ENCODE data around the gene HIRA. TPM values are rescaled to one million over a fixed set of nuclear protein-coding genes. Genes with fewer than 3 reads are reported as not detected.

Gene HIRA
- total RNA-seq, 1 experiment from 2014 or later, result 23.8 TPM

DNA sequence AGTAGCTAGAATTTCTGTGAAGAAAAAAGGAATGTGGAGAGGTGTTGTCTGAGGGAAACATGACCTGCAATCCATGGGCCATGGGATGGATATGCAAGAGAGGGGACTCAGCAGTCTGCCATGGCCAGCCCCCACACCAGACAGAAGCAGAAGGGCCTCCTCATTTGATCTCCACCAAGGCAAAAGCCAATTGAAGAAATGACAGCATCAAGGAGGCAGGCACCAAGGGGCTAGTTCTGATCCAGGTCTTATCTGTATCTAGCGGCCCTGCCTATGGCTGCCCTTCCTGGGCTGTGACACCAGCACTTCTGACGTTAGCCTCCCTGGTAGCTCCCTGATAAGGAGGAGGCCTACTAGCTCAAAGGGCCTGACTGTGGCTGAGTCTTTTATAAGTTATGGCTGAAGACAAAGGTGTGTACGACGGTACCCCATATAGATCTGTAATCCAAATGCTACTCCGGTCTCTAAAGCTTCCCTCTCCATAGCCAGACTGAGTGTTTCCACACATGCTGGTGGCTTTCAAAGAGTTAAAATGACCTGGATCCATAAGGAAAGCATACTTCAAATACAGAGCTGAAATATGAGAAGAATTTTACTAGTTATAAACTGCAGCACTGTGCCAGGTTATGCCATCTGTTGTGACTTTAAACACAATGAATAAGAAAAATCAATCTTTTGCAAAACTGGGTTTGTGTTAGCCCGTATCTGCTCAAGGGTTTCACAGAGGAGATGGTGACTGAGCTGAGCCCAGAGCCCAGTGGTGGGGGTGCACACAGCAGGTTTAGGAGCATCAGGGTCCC lies 34.4 kb downstream of the HIRA start:
- DNase-seq (ENCODE audit: low read depth, low spot score) (no peak), ATAC-seq (no peak)
- peaks cover 3% of the 10 kb centered on the region for H3K36me3 ChIP-seq (ENCODE audit: control insufficient read depth, insufficient read depth, low read length)
- BruUV-seq (replicated peaks), result no TSS peak
- H3K27me3 ChIP-seq (ENCODE audit: control insufficient read depth, insufficient read depth, low read length), result no peaks in the 10 kb centered on the region
- H3K9me3 ChIP-seq (ENCODE audit: control insufficient read depth, insufficient read depth, low read depth, low read length), result no peaks in the 10 kb centered on the region
- TF ChIP-seq SIN3A (IDR thresholded peaks at IDR 0.05; ENCODE audit: borderline replicate concordance, insufficient read depth, low read depth, low read length) (no peak), TCF7L2 (IDR thresholded peaks at IDR 0.05; ENCODE audit: low read depth, low read length) (no peak), POLR2AphosphoS5 (IDR thresholded peaks at IDR 0.05; ENCODE audit: low read depth, low read length) (no peak)
- TF ChIP-seq, protein P1, sequence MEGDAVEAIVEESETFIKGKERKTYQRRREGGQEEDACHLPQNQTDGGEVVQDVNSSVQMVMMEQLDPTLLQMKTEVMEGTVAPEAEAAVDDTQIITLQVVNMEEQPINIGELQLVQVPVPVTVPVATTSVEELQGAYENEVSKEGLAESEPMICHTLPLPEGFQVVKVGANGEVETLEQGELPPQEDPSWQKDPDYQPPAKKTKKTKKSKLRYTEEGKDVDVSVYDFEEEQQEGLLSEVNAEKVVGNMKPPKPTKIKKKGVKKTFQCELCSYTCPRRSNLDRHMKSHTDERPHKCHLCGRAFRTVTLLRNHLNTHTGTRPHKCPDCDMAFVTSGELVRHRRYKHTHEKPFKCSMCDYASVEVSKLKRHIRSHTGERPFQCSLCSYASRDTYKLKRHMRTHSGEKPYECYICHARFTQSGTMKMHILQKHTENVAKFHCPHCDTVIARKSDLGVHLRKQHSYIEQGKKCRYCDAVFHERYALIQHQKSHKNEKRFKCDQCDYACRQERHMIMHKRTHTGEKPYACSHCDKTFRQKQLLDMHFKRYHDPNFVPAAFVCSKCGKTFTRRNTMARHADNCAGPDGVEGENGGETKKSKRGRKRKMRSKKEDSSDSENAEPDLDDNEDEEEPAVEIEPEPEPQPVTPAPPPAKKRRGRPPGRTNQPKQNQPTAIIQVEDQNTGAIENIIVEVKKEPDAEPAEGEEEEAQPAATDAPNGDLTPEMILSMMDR (IDR thresholded peaks at IDR 0.05), result no peak
- TF ChIP-seq, protein P2, sequence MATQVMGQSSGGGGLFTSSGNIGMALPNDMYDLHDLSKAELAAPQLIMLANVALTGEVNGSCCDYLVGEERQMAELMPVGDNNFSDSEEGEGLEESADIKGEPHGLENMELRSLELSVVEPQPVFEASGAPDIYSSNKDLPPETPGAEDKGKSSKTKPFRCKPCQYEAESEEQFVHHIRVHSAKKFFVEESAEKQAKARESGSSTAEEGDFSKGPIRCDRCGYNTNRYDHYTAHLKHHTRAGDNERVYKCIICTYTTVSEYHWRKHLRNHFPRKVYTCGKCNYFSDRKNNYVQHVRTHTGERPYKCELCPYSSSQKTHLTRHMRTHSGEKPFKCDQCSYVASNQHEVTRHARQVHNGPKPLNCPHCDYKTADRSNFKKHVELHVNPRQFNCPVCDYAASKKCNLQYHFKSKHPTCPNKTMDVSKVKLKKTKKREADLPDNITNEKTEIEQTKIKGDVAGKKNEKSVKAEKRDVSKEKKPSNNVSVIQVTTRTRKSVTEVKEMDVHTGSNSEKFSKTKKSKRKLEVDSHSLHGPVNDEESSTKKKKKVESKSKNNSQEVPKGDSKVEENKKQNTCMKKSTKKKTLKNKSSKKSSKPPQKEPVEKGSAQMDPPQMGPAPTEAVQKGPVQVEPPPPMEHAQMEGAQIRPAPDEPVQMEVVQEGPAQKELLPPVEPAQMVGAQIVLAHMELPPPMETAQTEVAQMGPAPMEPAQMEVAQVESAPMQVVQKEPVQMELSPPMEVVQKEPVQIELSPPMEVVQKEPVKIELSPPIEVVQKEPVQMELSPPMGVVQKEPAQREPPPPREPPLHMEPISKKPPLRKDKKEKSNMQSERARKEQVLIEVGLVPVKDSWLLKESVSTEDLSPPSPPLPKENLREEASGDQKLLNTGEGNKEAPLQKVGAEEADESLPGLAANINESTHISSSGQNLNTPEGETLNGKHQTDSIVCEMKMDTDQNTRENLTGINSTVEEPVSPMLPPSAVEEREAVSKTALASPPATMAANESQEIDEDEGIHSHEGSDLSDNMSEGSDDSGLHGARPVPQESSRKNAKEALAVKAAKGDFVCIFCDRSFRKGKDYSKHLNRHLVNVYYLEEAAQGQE (IDR thresholded peaks at IDR 0.05; ENCODE audit: insufficient read depth in 1 of 2, low read depth in 2 of 2, low read length in 1 of 2), result no peak
- in situ Hi-C loops (cut with HindIII; ENCODE audit: low pct_unique_long_range_greater_than_20kb, low sequenced_read_pairs) (no loop called here), intact Hi-C loops (cut with micrococcal nuclease; ENCODE audit: unreplicated experiment) (no loop called here)
- no peak overlapping the region for H3K27ac ChIP-seq (ENCODE audit: low read length)
- ChIA-PET POLR2A (no interaction called here), CTCF (no interaction called here)
- no peak overlapping the region for H3K4me3 ChIP-seq (ENCODE audit: low read depth in 2 of 2, low read length in 2 of 2)
- no peaks in the 10 kb centered on the region for H3K4me1 ChIP-seq (ENCODE audit: control insufficient read depth, insufficient read depth, low read length)

DNA sequence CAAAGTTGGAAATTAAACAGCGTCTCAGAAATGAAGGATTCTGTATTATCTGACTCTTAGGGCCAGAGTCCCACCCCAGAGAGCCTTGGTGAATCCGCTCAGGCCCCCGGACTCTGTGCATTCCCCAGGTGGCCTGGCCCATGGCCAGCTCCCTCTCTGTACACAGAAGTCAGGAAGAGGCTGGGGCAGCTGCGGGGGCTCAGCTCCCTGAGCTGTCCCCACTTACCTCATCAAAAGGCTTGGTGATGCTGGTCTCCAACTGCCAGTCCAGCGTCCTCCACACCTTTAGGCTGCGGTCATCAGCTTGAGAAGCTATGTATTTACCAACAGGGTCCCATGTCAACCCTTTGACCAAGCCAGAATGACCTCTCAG lies 35.0 kb downstream of the HIRA start:
- in situ Hi-C loops (cut with HindIII; ENCODE audit: low pct_unique_long_range_greater_than_20kb, low sequenced_read_pairs) (no loop called here), intact Hi-C loops (cut with micrococcal nuclease; ENCODE audit: unreplicated experiment) (no loop called here)
- no peaks in the 10 kb centered on the region for H3K27me3 ChIP-seq (ENCODE audit: control insufficient read depth, insufficient read depth, low read length)
- CTCF ChIA-PET, result no interaction called here
- TF ChIP-seq POLR2AphosphoS5 (IDR thresholded peaks at IDR 0.05; ENCODE audit: low read depth, low read length) (no peak), SIN3A (IDR thresholded peaks at IDR 0.05; ENCODE audit: borderline replicate concordance, insufficient read depth, low read depth, low read length) (no peak), TCF7L2 (IDR thresholded peaks at IDR 0.05; ENCODE audit: low read depth, low read length) (no peak)
- TF ChIP-seq, protein P2 (IDR thresholded peaks at IDR 0.05; ENCODE audit: insufficient read depth in 1 of 2, low read depth in 2 of 2, low read length in 1 of 2), result no peak
- TF ChIP-seq, protein P1 (IDR thresholded peaks at IDR 0.05), result no peak
- no TSS peak for BruUV-seq (replicated peaks)
- H3K9me3 ChIP-seq (ENCODE audit: control insufficient read depth, insufficient read depth, low read depth, low read length), result no peaks in the 10 kb centered on the region
- ATAC-seq, result no peak
- H3K27ac ChIP-seq (ENCODE audit: low read length), result no peak overlapping the region
- POLR2A ChIA-PET, result no interaction called here
- H3K36me3 ChIP-seq (ENCODE audit: control insufficient read depth, insufficient read depth, low read length), result peaks cover 3% of the 10 kb centered on the region; the same call in 1 of the 2 replicates
- DNase-seq (ENCODE audit: low read depth, low spot score), result no peak
- H3K4me1 ChIP-seq (ENCODE audit: control insufficient read depth, insufficient read depth, low read length), result no peaks in the 10 kb centered on the region
- H3K4me3 ChIP-seq (ENCODE audit: low read depth in 2 of 2, low read length in 2 of 2), result no peak overlapping the region
